Inflammatory macrophage treated with lipopolysaccharide for 4 hours (primary cell): ENCODE data around the gene NCAM1.

Experiments used
- DNase-seq: peaks from one replicate; pipeline ENCODE4 v3.0.0-alpha.2; 2020

Gene NCAM1

GRCh38 chr11:113261709-113262475 lies 300.7 kb downstream of the NCAM1 start:
- no peak for DNase-seq

- no peak for DNase-seq
Observed at GRCh38 chr11:113262594-113262993, 301.4 kb downstream of the NCAM1 start.

GRCh38 chr11:113263458-113264259 lies 302.4 kb downstream of the NCAM1 start:
- DNase-seq = no peak

GRCh38 chr11:113265362-113265761 lies 304.1 kb downstream of the NCAM1 start:
- no peak for DNase-seq

GRCh38 chr11:113267493-113267892 lies 306.3 kb downstream of the NCAM1 start:
- DNase-seq = no peak

- no peak for DNase-seq
Observed at GRCh38 chr11:113269096-113269495, 307.9 kb downstream of the NCAM1 start.

GRCh38 chr11:113269636-113270035 lies 308.4 kb downstream of the NCAM1 start:
- no peak for DNase-seq

GRCh38 chr11:113270080-113270479 lies 308.9 kb downstream of the NCAM1 start:
- DNase-seq = no peak

GRCh38 chr11:113271551-113272245 lies 310.5 kb downstream of the NCAM1 start:
- DNase-seq = no peak

GRCh38 chr11:113272281-113272680 lies 311.1 kb downstream of the NCAM1 start:
- DNase-seq = no peak

GRCh38 chr11:113272927-113273615 lies 311.9 kb downstream of the NCAM1 start:
- DNase-seq = no peak

GRCh38 chr11:113273720-113274119 lies 312.5 kb downstream of the NCAM1 start:
- DNase-seq = no peak

- DNase-seq = no peak
Observed at GRCh38 chr11:113274713-113275582, 313.7 kb downstream of the NCAM1 start.

GRCh38 chr11:113275602-113276001 lies 314.4 kb downstream of the NCAM1 start:
- DNase-seq = no peak

GRCh38 chr11:113276466-113276865 lies 315.2 kb downstream of the NCAM1 start:
- DNase-seq = no peak

- DNase-seq = no peak
Observed at GRCh38 chr11:113277907-113278306, 316.7 kb downstream of the NCAM1 start.

GRCh38 chr11:113278481-113278880 lies 317.3 kb downstream of the NCAM1 start:
- peak; percentile 31 for DNase-seq

- DNase-seq = no peak
Observed at GRCh38 chr11:113278925-113279324, 317.7 kb downstream of the NCAM1 start.

- no peak for DNase-seq
Observed at GRCh38 chr11:113279591-113279990, 318.4 kb downstream of the NCAM1 start.

GRCh38 chr11:113281052-113281725 lies 320.0 kb downstream of the NCAM1 start:
- no peak for DNase-seq

- DNase-seq = no peak
Observed at GRCh38 chr11:113282898-113283437, 321.7 kb downstream of the NCAM1 start.
